Fibroblast of the aortic adventitia (primary cell): ENCODE results near the gene RCL1. TPM values are rescaled to one million over a fixed set of nuclear protein-coding genes. Genes with fewer than 3 reads are reported as not detected.
"Not testable (repeated sequence)": the region's sequence is repeated elsewhere in the genome, so short reads cannot be mapped to it uniquely, and the experiment has no call there.

Experiments
- DNase-seq: peaks from one replicate; pipeline ENCODE4 v3.0.0-alpha.2; 2010; ENCODE audit warnings: low read depth
- H3K4me3 ChIP-seq: 2 replicates; pipeline ENCODE4 v1.5.1; 2011; ENCODE audit warnings: low read depth, mild to moderate bottlenecking, control low read depth, low read length, moderate library complexity
- CTCF ChIP-seq: IDR thresholded peaks from 2 replicates; pipeline ENCODE4 v1.5.1; 2011; ENCODE audit warnings: mild to moderate bottlenecking, low read length, control low read depth, inconsistent platforms; ENCODE audit not compliant: insufficient read depth
- total RNA-seq: library from RNA; depleted of rRNA; stranded (reverse); fragments of >200 nt; gene quantifications from 2 replicates; pipeline ENCODE4 v1.2.3, GENCODE V29; 2012; ENCODE audit warnings: low replicate concordance

Gene RCL1
- total RNA-seq, 1 donor = 13.4 TPM

GRCh38 chr9:4890929-4891328, 98.2 kb downstream of the RCL1 start:
- DNase-seq = no peak
- TF ChIP-seq CTCF = no peak
- no peak overlapping the region for H3K4me3 ChIP-seq

GRCh38 chr9:4891674-4892073, 98.9 kb downstream of the RCL1 start:
- no peak overlapping the region for H3K4me3 ChIP-seq
- no peak for DNase-seq
- TF ChIP-seq CTCF = no peak

GRCh38 chr9:4892501-4893194, 99.9 kb downstream of the RCL1 start:
- no peak overlapping the region for H3K4me3 ChIP-seq
- DNase-seq = no peak
- no peak for TF ChIP-seq CTCF

GRCh38 chr9:4894076-4894475, 101.3 kb downstream of the RCL1 start:
- no peak overlapping the region for H3K4me3 ChIP-seq
- DNase-seq = peak; percentile 77
- no peak for TF ChIP-seq CTCF

- H3K4me3 ChIP-seq, DNase-seq: not testable (repeated sequence)
Observed at GRCh38 chr9:4899853-4900252, 107.1 kb downstream of the RCL1 start.

- not testable (repeated sequence) for DNase-seq, H3K4me3 ChIP-seq
Observed at GRCh38 chr9:4901401-4902134, 108.8 kb downstream of the RCL1 start.

GRCh38 chr9:4902135-4902475, 109.4 kb downstream of the RCL1 start:
- no peak overlapping the region for H3K4me3 ChIP-seq
- no peak for TF ChIP-seq CTCF
- no peak for DNase-seq
